IMR-90 (cell line): ENCODE measurements around the gene SREBF2. TPM values are rescaled to one million over a fixed set of nuclear protein-coding genes. Genes with fewer than 3 reads are reported as not detected.

Experiments used
- ATAC-seq: fragments of 200-7000 bp; cut with Tn5 transposase; 2 replicates; pipeline ENCODE4 v1.9.1; 2020; ENCODE audit warnings: low read depth, mild to moderate bottlenecking, moderate library complexity
- BruUV-seq: library from RNA; stranded (reverse); fragments of 400-500 nt; replicated peaks from 2 replicates; lab custom pipeline; 2021; lab: Mats Ljungman, UMichigan
- CTCF ChIA-PET: fragments of 300-600 bp; formaldehyde crosslinking; extraction: SDS; loops from one replicate; lab custom pipeline; 2021; ENCODE audit warnings: antibody characterized with exemption; lab: Yijun Ruan, JAX
- POLR2A ChIA-PET: fragments of 300-600 bp; sonication (Branson Sonifier 250); formaldehyde crosslinking; loops from one replicate; lab custom pipeline; 2022; ENCODE audit warnings: antibody characterized with exemption; ENCODE audit not compliant: unreplicated experiment; lab: Charles Lee
- DNase-seq: peaks from one replicate; pipeline ENCODE4 v3.0.0; 2013
- H2AFZ ChIP-seq: replicated peaks from 2 replicates; pipeline ENCODE3; 2013; ENCODE audit warnings: low read length, mild to moderate bottlenecking; ENCODE audit not compliant: poor library complexity
- H2AK5ac ChIP-seq: 2 replicates; pipeline ENCODE4 v1.6.1; 2013; ENCODE audit warnings: low read depth, low read length, inconsistent platforms
- H2AK9ac ChIP-seq: replicated peaks from 2 replicates; pipeline ENCODE3; 2013; ENCODE audit warnings: mild to moderate bottlenecking, low read depth, low read length, moderate library complexity; ENCODE audit not compliant: poor library complexity
- H2BK120ac ChIP-seq: 2 replicates; pipeline ENCODE4 v1.6.1; 2013; ENCODE audit warnings: low read depth, low read length, inconsistent platforms
- H2BK15ac ChIP-seq: 3 replicates; pipeline ENCODE4 v1.6.1; 2013; ENCODE audit warnings: low read depth, low read length, inconsistent platforms
- H2BK20ac ChIP-seq: 2 replicates; pipeline ENCODE4 v1.6.1; 2013; ENCODE audit warnings: low read depth, mild to moderate bottlenecking, inconsistent platforms, low read length, moderate library complexity
- H2BK5ac ChIP-seq: 2 replicates; pipeline ENCODE4 v1.6.1; 2013; ENCODE audit warnings: mild to moderate bottlenecking, low read depth, low read length, inconsistent platforms; ENCODE audit not compliant: poor library complexity, severe bottlenecking
- H3K14ac ChIP-seq: replicated peaks from 2 replicates; pipeline ENCODE4 v1.6.1; 2013; ENCODE audit warnings: low read depth, low read length, inconsistent platforms
- H3K18ac ChIP-seq: 2 replicates; pipeline ENCODE4 v1.6.1; 2013; ENCODE audit warnings: low read depth, low read length, control low read depth
- H3K23ac ChIP-seq: 2 replicates; pipeline ENCODE4 v1.6.1; 2013; ENCODE audit warnings: low read depth, low read length, inconsistent platforms
- H3K27ac ChIP-seq: 2 replicates; pipeline ENCODE4 v1.5.1; 2013; ENCODE audit warnings: mild to moderate bottlenecking, control low read depth, low read length; ENCODE audit not compliant: insufficient read depth
- H3K27me3 ChIP-seq: 2 replicates; pipeline ENCODE4 v1.6.1; 2013; ENCODE audit warnings: low read length; ENCODE audit not compliant: control insufficient read depth, insufficient read depth
- H3K36me3 ChIP-seq: 2 replicates; pipeline ENCODE4 v1.6.1; 2013; ENCODE audit warnings: low read length, mixed read lengths; ENCODE audit not compliant: control insufficient read depth, insufficient read depth
- H3K4ac ChIP-seq: 2 replicates; pipeline ENCODE4 v1.6.1; 2013; ENCODE audit warnings: low read depth, low read length, inconsistent platforms
- H3K4me1 ChIP-seq: 2 replicates; pipeline ENCODE4 v1.6.1; 2013; ENCODE audit warnings: low read length, mixed read lengths; ENCODE audit not compliant: control insufficient read depth, insufficient read depth
- H3K4me2 ChIP-seq: 2 replicates; pipeline ENCODE4 v1.6.1; 2013; ENCODE audit warnings: low read depth, mild to moderate bottlenecking, control low read depth, low read length, moderate library complexity
- H3K4me3 ChIP-seq: 2 replicates; pipeline ENCODE4 v1.5.1; 2013; ENCODE audit warnings: low read depth, mild to moderate bottlenecking, control low read depth, low read length, moderate library complexity; ENCODE audit not compliant: insufficient read depth
- H3K56ac ChIP-seq: 2 replicates; pipeline ENCODE4 v1.6.1; 2013; ENCODE audit warnings: low read length, inconsistent platforms; ENCODE audit not compliant: insufficient read depth; ENCODE audit errors: extremely low read depth
- H3K79me1 ChIP-seq, 2 experiments: 2 replicates each; pipeline ENCODE4 v1.6.1; 2013; ENCODE audit warnings: low read length in 2 of 2, inconsistent platforms in 1 of 2, low read depth in 1 of 2
- H3K9ac ChIP-seq: 2 replicates; pipeline ENCODE4 v1.6.1; 2013; ENCODE audit warnings: low read depth, low read length, control low read depth
- H3K9me1 ChIP-seq: 2 replicates; pipeline ENCODE4 v1.6.1; 2013; ENCODE audit warnings: low read length, inconsistent platforms; ENCODE audit not compliant: insufficient read depth
- H3K9me3 ChIP-seq: 2 replicates; pipeline ENCODE4 v1.6.1; 2013; ENCODE audit warnings: low read length; ENCODE audit not compliant: control insufficient read depth, insufficient read depth
- H4K20me1 ChIP-seq: 2 replicates; pipeline ENCODE4 v1.6.1; 2013; ENCODE audit warnings: low read length, inconsistent platforms; ENCODE audit not compliant: insufficient read depth
- H4K5ac ChIP-seq: 2 replicates; pipeline ENCODE4 v1.6.1; 2013; ENCODE audit warnings: mild to moderate bottlenecking, low read depth, low read length, control low read depth
- H4K8ac ChIP-seq, 2 experiments: 2 replicates each; pipeline ENCODE4 v1.6.1; 2013; ENCODE audit warnings: low read depth in 2 of 2, low read length in 2 of 2, control low read depth in 1 of 2, inconsistent platforms in 1 of 2
- H4K91ac ChIP-seq: 2 replicates; pipeline ENCODE4 v1.6.1; 2013; ENCODE audit warnings: low read depth, low read length, inconsistent platforms; ENCODE audit not compliant: insufficient read depth
- CTCF ChIP-seq: conservative IDR thresholded peaks from 2 replicates; pipeline ENCODE4 v1.5.1; 2012; ENCODE audit warnings: mild to moderate bottlenecking, low read depth, low read length, improper control_type of control experiment
- WGBS, 2 experiments: methylation state at CpG; one replicate each; pipeline versions ENCODE4 v1.1.5 to v1.1.7; 2013; ENCODE audit warnings: missing lambda C conversion rate in 2 of 2; ENCODE audit not compliant: insufficient read length in 1 of 2; ENCODE audit errors: extremely low coverage in 2 of 2; 5-methylcytosine and 5-hydroxymethylcytosine counted together
- dilution Hi-C: fragments of 300-500 bp; cut with HindIII; formaldehyde crosslinking; loops from one replicate; pipeline ENCODE4 v1.14.3; 2018; ENCODE audit warnings: low sequenced_read_pairs; ENCODE audit not compliant: unreplicated experiment
- in situ Hi-C: fragments of 300-500 bp; cut with MboI; formaldehyde crosslinking; loops from 3 replicates; pipeline ENCODE4 v1.14.3; 2019; ENCODE audit warnings: low sequenced_read_pairs, inconsistent platforms, mixed read lengths
- intact Hi-C: fragments of 100-400 bp; cut with micrococcal nuclease; formaldehyde crosslinking; loops from 2 replicates; pipeline ENCODE4 v1.10.0; 2022
- polyA plus RNA-seq, 3 experiments: library from polyadenylated mRNA; depleted of rRNA; stranded (reverse); fragments of >200 nt; gene quantifications; 2 replicates each; pipeline ENCODE4 v1.2.3, GENCODE V29; 2012; ENCODE audit warnings: low replicate concordance in 1 of 3
- total RNA-seq: library from RNA; depleted of rRNA; stranded (reverse); fragments of >200 nt; gene quantifications from 2 replicates; pipeline ENCODE4 v1.2.3, GENCODE V29; 2012

Gene SREBF2
- total and polyA plus RNA-seq, 2 of the 4 experiments (the other 2 are of a cell fraction), result 8.1 to 47.4 TPM

- intact Hi-C loops, result no loop called here
- Histone ChIP-seq H2BK20ac (no peak overlapping the region), H2AFZ (no peak overlapping the region), H4K5ac (no peak overlapping the region), H2BK15ac (no peak overlapping the region), H4K91ac (no peak overlapping the region), H3K4me2 (no peak overlapping the region), H3K9me1 (peaks cover 10% of the 10 kb centered on the region), H3K4me1 (peaks cover 2% of the 10 kb centered on the region), H2BK5ac (no peak overlapping the region), H4K20me1 (no peaks in the 10 kb centered on the region), H2AK9ac (no peak overlapping the region), H3K56ac (no peak overlapping the region), H3K4ac (no peak overlapping the region), H3K23ac (no peak overlapping the region), H3K27me3 (no peaks in the 10 kb centered on the region), H4K8ac (no peak overlapping the region), H3K9me3 (no peaks in the 10 kb centered on the region), H3K79me1 (no peaks in the 10 kb centered on the region), H3K18ac (no peak overlapping the region), H2AK5ac (no peak overlapping the region), H3K4me3 (no peak overlapping the region), H3K14ac (no peak overlapping the region), H3K9ac (no peak overlapping the region), H3K36me3 (0 out of 2 replicates have a peak, but pooled peaks cover 4% of the 10 kb centered on the region), H2BK120ac (no peak overlapping the region), H3K27ac (no peak overlapping the region)
- dilution Hi-C loops, result no loop called here
- WGBS, 2 experiments, result 100% methylated on average over 1 of the region's 5 CpGs; no CpG with 5 or more reads in 1 of the 2 experiments
- TF ChIP-seq CTCF, result no peak
- CTCF ChIA-PET, result no interaction called here
- DNase-seq (no peak), ATAC-seq (no peak)
- POLR2A ChIA-PET, result no interaction called here
- BruUV-seq, result no TSS peak
- in situ Hi-C loops, result no loop called here
These were observed 14.9 kb upstream of the SREBF2 start for GRCh38 chr22:41818011-41818410.
